ENCODE measurements around the gene NRP2.

Gene NRP2

GRCh38 chr2:205769879-205770278 lies 87.6 kb downstream of the NRP2 start:
- DNase-seq (ENCODE audit: extremely low read depth in 1 of 2, low read depth in 1 of 2), result no peak

- DNase-seq (ENCODE audit: extremely low read depth in 1 of 2, low read depth in 1 of 2), result no peak
Observed at GRCh38 chr2:205770577-205770976, 88.3 kb downstream of the NRP2 start.

DNA sequence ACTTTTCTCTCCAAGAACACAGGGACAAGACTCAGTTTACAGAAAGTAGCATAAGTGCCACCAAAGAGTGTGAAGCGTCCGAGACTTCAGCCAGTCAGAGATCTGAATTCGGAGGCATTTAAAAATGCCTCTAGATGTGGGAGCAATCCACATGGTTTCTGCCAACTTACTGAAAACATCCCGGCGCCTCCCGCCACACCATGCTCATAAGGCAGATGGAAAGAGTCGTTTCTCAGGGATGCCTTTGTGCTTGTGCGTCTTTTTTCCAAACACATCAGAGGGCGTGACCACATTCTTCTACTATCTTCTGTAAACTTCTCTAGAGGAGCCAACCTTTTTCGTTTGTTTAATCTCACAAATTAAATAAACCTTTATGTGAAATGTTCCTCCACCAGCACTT lies 88.7 kb downstream of the NRP2 start:
- no peak for DNase-seq (ENCODE audit: extremely low read depth in 1 of 2, low read depth in 1 of 2)

DNA sequence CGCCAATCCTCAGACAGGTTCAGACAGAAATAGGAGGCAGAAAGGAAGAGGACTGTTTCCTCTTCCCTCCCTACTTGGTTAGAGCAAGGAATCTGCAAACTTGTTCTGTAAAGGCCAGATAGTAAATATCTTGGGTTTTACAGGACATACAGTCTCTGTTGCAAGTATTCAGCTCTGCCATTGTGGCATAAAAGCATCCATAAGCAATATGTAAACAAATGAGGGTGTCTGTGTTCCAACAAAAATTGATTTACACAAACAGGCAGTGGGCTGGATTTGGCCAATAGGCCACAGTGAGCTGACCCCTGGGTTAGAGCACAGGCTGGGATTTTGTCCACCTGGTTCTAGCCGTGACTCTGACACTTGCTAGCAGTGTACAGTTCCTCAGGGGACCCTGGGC lies 89.4 kb downstream of the NRP2 start:
- no peak for DNase-seq (ENCODE audit: extremely low read depth in 1 of 2, low read depth in 1 of 2)

DNA sequence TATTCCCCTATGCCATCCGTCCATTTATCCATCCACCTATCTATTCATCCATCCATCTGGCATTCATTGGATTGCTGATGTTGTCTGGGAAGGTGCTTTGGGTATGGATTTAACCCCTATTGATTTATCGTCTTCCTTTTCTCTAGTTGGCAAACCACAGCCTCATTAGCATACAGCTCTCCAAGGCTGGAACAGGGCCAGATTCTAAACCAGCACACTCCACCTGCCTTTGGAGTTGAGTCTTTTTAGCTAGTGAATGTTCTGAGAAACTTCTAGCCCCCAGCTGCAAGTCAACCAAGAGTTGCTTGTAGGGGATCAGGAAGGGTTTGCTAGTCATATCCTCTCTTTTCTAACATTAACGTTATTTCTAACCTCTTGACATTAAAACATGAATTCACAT lies 90.7 kb downstream of the NRP2 start:
- no peak for DNase-seq (ENCODE audit: extremely low read depth in 1 of 2, low read depth in 1 of 2)

GRCh38 chr2:205773989-205774388 lies 91.7 kb downstream of the NRP2 start:
- DNase-seq (ENCODE audit: extremely low read depth in 1 of 2, low read depth in 1 of 2), result no peak

DNA sequence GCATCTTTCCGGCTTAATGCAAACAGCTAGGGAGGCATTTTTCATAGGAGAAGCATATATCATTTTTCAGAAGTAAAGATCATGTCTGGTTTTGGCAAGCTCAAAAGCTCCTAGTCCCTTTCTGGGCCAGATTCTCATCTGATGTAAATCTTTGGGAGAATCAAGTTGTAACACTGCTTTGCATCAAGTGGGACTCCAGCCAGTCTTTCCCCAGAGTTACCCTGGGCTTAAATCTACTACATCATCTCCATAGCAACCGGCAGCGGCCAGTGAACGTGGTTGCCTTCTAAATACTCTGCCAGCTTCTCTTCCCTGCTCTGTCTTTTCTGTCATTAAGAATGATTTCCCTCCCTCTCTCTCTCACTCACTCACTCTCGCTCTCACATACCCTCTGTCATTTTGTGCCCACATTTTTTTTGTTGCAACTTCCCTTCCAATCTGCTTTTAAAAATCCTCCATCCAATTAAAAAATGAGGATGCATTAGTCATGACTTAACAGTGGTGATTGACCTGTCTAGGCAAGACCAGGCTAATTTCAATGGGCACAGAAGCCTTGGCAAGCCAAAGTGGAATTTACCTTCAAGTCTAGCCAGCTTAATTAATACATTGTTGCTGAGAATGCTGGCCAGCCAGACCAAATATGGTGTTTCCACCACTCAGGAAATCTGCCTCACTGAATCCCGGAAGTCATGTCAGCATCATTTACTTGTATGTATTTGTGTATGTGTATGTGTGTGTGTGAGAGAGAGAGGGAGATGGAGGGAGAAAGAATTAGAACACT lies 93.0 kb downstream of the NRP2 start:
- no peak for DNase-seq (ENCODE audit: extremely low read depth in 1 of 2, low read depth in 1 of 2)

- DNase-seq (ENCODE audit: extremely low read depth in 1 of 2, low read depth in 1 of 2), result no peak
Observed at GRCh38 chr2:205776139-205776538, 93.8 kb downstream of the NRP2 start.

DNA sequence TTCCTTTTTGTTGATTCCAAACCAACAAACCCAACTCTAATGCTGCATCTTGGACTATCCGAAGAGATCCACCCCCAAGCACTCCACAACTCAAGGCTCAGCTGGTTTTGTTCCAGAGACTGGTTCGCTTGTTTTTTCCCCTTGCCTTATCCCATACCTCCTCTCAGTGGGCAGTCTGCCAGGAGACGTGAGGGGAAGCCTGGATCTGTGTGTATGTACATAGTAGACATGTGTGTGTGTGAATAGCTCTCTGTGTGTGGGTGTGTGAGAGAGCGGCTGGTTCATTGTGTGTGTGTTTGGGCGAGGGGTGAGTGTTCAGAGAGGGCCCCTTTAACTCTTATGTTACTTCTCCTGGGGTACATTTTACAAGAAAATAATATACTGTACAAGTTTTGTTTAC lies 94.4 kb downstream of the NRP2 start:
- DNase-seq (ENCODE audit: extremely low read depth in 1 of 2, low read depth in 1 of 2), result no peak

DNA sequence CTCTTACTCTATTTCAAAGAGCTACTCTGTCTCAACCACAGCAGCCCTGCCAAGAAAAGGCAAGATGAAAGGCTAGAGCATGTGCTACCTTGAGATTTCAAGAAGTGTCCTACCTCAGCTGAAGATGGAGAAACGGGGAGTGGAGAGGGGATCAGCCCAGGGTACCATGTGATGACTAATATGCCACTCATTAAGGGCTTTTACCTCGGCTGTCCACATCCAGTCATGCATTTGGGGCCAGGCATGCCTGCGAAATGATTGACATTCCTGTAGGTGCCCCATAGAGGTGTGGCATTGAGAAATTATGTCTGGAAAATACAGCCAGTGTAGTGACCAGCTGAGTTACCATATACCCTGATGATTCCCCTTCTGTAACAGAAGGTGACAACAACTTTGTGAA lies 96.1 kb downstream of the NRP2 start:
- no peak for DNase-seq (ENCODE audit: extremely low read depth in 1 of 2, low read depth in 1 of 2)

GRCh38 chr2:205780645-205781044 lies 98.3 kb downstream of the NRP2 start:
- DNase-seq (ENCODE audit: extremely low read depth in 1 of 2, low read depth in 1 of 2), result no peak

DNA sequence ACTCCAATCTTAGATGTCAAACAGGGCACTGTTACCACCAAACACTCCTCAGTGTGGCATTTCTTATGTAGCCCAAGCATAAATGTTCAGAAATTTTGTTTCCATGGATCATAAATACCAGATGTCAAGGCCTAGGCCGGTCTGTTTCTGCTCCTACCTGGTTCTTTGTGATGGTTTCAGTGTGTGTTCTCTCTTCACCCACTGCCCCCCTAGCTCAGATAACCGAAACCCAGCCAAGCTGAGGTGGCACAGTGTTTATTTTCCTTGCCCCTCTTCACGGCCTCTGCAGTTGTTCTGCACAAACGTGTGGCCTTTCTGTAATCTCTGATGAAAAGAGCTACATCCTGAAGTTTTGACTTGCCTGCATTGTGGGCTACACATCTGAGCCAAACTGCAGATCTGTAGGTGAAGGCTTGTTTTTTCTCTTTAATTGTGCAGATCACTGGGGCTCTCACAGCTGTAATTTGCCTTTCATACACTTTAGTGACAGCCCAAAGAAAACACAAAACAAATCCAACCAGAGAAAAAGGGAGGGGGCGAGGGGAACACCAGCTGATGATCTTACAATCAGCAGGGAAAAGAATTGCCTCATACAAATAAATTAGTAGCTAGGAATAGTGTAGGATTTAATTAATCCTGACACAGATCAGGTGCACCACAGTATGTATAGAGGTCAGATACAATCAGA lies 99.1 kb downstream of the NRP2 start:
- DNase-seq (ENCODE audit: extremely low read depth in 1 of 2, low read depth in 1 of 2), result no peak

GRCh38 chr2:205782941-205783340 lies 100.6 kb downstream of the NRP2 start:
- no peak for DNase-seq (ENCODE audit: extremely low read depth in 1 of 2, low read depth in 1 of 2)

DNA sequence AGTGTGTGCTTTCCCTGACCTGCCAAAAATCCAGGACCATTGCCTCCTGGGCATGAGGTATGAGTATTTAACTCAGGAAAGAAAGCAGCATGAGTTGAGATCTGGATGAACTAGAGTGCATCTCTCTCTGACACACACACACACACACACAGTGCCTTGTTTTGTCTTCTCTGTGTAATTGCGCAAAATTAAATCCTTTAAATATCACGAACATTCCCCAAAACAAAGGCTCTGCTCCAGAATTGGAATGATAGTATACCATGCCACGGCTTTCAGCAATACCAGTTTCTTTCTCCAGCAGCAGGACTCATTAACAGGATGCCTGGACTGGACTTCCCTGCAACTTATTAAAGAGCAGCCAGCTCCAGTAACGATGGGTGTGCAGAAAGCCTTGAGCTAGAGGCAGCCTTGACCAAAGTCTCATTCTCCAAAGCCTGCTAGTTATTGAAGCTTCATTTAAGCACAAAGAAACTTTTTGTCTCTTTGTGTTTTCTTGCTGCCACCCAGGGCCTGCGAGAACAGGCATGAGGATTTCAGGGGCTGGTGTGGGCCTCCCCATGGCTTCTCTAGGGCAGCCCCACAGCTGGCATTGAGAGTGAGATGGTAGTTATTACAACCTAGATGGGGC lies 101.7 kb downstream of the NRP2 start:
- no peak for DNase-seq (ENCODE audit: extremely low read depth in 1 of 2, low read depth in 1 of 2)

- DNase-seq (ENCODE audit: extremely low read depth in 1 of 2, low read depth in 1 of 2), result no peak
Observed at GRCh38 chr2:205785507-205786260, 103.4 kb downstream of the NRP2 start.

- no peak for DNase-seq (ENCODE audit: extremely low read depth in 1 of 2, low read depth in 1 of 2)
Observed at GRCh38 chr2:205786976-205787375, 104.7 kb downstream of the NRP2 start.

DNA sequence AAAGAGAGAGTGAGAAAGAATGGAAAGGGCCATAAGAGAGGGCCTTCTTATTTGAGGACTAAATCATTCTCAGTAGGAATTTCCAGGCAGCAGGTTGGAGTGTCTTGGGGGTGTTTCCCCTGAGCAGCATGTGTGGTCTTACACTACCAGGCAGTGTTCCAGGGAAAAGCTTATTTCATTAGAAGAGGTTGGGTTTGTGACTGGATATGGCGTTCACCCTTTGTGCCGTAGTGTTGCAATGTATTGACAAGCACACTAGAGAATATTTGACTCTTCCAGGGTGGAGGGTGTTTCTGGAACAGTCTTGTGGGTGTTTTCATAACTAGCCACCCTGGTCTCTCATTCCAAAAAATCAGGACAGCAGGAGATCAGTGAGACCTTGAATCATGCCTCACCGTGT lies 105.5 kb downstream of the NRP2 start:
- DNase-seq (ENCODE audit: extremely low read depth in 1 of 2, low read depth in 1 of 2), result no peak

DNA sequence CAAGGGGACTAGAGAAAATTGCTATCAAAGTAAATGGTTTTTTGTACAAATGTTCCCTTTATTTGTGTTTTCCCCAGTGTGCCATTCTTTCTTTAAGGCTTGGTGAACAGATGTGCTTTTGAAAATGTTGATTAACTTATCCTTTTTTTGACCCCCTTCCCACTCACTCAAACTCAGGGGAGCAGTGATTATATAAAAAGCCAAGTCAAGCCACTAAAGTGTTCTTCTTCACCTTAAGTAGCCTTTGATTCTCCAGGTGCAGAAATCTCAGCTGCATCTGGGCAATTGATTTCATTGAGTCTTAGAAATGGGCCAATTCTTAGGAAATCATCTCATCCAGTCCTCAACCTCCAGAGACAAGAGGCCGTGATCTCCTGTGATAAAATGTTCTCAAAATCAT lies 107.6 kb downstream of the NRP2 start:
- DNase-seq (ENCODE audit: extremely low read depth in 1 of 2, low read depth in 1 of 2), result no peak

- DNase-seq (ENCODE audit: extremely low read depth in 1 of 2, low read depth in 1 of 2), result no peak
Observed at GRCh38 chr2:205792908-205793307, 110.6 kb downstream of the NRP2 start.

DNA sequence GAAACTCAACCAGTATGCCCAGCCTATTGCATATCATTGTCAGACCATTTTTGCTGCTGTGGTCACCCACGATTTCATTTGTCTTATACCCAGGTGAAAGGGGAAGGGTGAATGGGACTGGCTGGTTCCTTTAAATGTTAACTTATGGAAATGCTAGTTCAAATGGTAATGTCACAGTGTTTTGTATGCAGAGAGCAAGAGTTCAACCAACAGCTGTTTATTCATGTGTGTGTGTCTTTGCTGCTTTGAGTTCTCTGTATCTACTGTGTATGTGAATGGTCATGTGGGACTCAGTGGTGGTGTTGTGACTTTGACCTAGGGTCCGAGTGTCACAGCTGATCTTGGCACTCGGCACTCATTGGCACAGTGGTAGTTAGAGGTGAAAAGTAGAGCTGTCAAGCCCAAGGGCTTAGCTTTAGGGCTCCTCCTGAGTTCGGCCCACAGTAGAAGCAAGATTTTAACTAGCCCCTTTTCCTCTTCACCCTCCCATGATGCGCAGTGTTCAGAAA lies 114.6 kb downstream of the NRP2 start:
- DNase-seq (ENCODE audit: extremely low read depth in 1 of 2, low read depth in 1 of 2), result no peak

DNA sequence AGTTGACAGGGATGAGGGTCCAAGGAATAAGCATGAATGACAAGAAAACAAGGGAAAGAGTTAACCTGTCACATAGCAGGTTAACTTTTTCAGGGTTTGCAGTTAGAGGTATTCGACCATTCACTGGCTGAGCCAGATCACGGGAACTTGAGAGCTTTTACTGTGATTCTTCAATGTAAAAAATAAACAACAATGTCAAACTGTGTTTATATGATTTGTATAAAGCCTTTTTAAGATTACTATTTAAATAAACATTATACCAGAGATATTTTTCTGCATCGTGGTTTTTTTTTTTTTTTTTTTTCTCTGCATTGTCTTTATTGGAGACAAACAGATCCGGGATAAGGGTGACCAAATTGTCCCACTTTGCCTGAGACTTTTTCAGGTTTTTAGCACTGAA lies 115.6 kb downstream of the NRP2 start:
- no peak for DNase-seq (ENCODE audit: extremely low read depth in 1 of 2, low read depth in 1 of 2)

Measured in activated CD8-positive, alpha-beta memory T cell treated with anti-CD3 and anti-CD28 coated beads for 1 hour (primary cell).